OCI-M1 (cell line): ENCODE measurements around the gene MPP2.
A peak's percentile ranks its signal among the peaks of the same experiment; 100 is the strongest.
"Not testable (repeated sequence)": the region's sequence is repeated elsewhere in the genome, so short reads cannot be mapped to it uniquely, and the experiment has no call there.

Source experiments
- DNase-seq: peaks from one replicate; lab custom pipeline; 2025; lab: John Stamatoyannopoulos, UW

MPP2 gene

GRCh38 chr17:43846963-43847371 is 60.4 kb downstream of the MPP2 start, which contains the start of gene CD300LG:
CD300LG (plus strand) TSS chr17:43847176; CDS start chr17:43847217, 41 bp downstream.
- no peak for DNase-seq

- DNase-seq: peak; percentile 89
Observed at GRCh38 chr17:43846221-43846712, 61.1 kb downstream of the MPP2 start.

DNA sequence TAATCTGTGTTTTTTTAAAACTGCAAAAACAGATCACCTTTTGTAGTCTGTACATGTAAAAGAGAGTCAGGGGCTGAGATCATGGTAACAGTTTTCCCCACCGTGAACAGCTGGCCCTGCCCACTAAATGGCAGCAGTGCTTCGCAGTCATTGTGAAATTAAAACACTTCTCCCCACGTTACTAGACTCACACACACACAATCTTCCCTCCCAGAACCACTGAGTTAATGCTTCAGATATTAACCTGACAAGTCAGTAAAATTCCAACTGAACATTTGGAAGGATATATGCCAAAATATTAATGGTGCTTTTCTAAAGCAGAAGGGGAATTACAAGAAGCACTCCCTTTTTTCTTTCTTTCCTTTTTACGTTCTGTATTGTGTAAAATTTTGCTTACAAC is 61.6 kb downstream of the MPP2 start:
- DNase-seq: no peak

GRCh38 chr17:43844241-43844640 is 63.1 kb downstream of the MPP2 start:
- no peak for DNase-seq

GRCh38 chr17:43842975-43843325 is 64.4 kb downstream of the MPP2 start:
- no peak for DNase-seq

DNA sequence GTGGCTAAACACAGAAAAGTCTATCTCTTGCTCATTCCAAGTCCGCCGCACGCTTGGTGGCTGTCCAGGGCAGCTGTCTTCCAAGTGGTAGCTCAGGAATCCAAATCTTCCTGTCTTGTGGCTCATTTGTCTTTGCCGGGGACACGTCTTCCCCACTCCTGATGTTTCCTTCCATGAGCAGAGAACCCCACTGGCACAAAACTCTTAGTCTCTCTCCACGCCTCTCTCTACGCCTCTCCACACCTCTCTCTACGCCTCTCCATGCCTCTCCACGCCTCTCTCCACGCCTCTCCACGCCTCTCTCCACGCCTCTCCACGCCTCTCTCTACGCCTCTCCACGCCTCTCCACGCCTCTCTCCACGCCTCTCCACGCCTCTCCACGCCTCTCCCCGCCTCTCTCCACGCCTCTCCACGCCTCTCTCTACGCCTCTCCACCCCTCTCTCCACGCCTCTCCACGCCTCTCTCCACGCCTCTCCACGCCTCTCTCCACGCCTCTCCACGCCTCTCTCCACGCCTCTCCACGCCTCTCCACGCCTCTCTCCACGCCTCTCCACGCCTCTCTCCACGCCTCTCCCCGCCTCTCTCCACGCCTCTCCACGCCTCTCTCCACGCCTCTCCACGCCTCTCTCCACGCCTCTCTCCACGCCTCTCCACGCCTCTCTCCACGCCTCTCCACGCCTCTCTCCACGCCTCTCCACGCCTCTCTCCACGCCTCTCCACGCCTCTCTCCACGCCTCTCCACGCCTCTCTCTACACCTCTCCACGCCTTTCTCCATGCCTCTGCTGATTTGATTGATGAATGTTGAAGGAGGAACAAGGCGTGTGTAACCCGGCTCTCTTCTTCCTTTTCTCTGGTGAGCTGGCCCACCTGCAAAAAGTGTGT is 65.0 kb downstream of the MPP2 start:
- DNase-seq: not testable (repeated sequence)

- DNase-seq: no peak
Observed at GRCh38 chr17:43841282-43841681, 66.1 kb downstream of the MPP2 start.

DNA sequence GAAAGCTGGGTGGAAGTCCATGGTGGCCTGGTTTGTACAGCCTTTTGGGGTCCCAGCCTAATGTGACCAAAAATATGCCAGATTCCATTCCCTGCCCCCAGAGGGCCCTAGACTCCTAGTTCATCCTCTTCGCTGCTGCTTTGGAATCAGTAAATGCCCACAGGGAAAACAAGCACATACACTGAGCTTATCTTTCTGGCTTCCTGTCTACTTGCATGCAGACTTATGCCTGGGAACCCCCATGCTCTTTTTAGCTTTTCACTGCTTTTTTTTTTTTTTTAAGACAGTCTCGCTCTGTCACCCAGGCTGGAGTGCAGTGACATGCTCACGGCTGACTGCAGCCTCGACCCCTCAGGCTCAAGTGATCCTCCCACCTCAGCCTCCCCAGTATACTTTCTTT is 66.5 kb downstream of the MPP2 start:
- peak; percentile 55 for DNase-seq

GRCh38 chr17:43839670-43840108 is 67.6 kb downstream of the MPP2 start:
- no peak for DNase-seq

- no peak for DNase-seq
Observed at GRCh38 chr17:43834106-43834505, 73.2 kb downstream of the MPP2 start.

- DNase-seq: peak; percentile 75
Observed at GRCh38 chr17:43832976-43833829, 74.1 kb downstream of the MPP2 start, which contains the start of gene MPP3. MPP3 (minus strand) TSS chr17:43833146; CDS start chr17:43831906, 1,240 bp downstream.

GRCh38 chr17:43832168-43832975 is 75.0 kb downstream of the MPP2 start:
- DNase-seq: peak; percentile 40

- DNase-seq: no peak
Observed at GRCh38 chr17:43831633-43832032, 75.7 kb downstream of the MPP2 start.

DNA sequence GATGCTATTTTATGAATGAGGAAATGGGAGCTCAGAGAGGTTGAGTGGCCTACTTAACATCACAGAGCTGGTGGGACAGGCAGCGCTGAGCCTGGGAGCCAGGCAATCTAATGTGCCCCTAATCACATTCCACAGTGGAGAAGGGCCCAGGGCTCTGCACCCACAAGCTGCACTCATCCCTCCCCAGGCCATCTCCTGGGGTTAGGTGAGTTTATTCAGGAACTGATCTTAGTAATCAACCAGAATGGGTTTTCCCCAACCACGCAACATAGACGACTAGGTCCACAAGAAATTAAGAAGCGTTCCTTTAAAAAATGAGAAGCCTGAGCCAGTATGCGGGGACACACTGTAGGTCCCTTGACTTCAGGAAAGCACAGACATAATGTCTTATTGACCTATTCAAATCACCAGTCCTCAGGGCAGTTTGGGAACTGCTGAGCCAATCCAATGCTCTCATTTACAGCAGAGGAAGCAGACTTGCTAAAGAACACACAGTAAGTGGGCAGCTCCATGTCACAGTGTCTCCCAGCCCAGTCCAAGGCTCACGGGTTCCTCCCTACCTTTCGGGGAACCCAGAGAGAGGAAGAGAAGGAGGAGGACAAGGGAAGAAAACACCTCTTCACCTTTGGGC is 76.7 kb downstream of the MPP2 start:
- DNase-seq: no peak

GRCh38 chr17:43829738-43830137 is 77.6 kb downstream of the MPP2 start:
- no peak for DNase-seq

GRCh38 chr17:43827596-43827995 is 79.7 kb downstream of the MPP2 start:
- DNase-seq: no peak

- DNase-seq: no peak
Observed at GRCh38 chr17:43826206-43826605, 81.1 kb downstream of the MPP2 start.

- DNase-seq: no peak
Observed at GRCh38 chr17:43825567-43825966, 81.8 kb downstream of the MPP2 start.
